ENCODE measurements around the gene HPSE2. TPM values are rescaled to one million over a fixed set of nuclear protein-coding genes. Genes with fewer than 3 reads are reported as not detected.

The HPSE2 gene
- total RNA-seq, 1 experiment from 2014 or later, result not detected

GRCh38 chr10:98423691-98424120 is 811.9 kb downstream of the HPSE2 start:
- ATAC-seq (no peak), DNase-seq (ENCODE audit: low read depth, low spot score) (no peak)
- Histone ChIP-seq H3K9me3 (ENCODE audit: control insufficient read depth, insufficient read depth, low read depth, low read length) (no peaks in the 10 kb centered on the region), H3K27ac (ENCODE audit: low read length) (no peak overlapping the region), H3K4me3 (ENCODE audit: low read depth in 2 of 2, low read length in 2 of 2) (no peak overlapping the region), H3K4me1 (ENCODE audit: control insufficient read depth, insufficient read depth, low read length) (no peaks in the 10 kb centered on the region), H3K36me3 (ENCODE audit: control insufficient read depth, insufficient read depth, low read length) (peaks cover 6% of the 10 kb centered on the region), H3K27me3 (ENCODE audit: control insufficient read depth, insufficient read depth, low read length) (no peaks in the 10 kb centered on the region)
- ChIA-PET CTCF (interaction anchor here (0.6 to 1.2 kb wide), 3 partner anchors 74 to 1136 kb away, joined by 5 to 7 read pairs (median 6); no protein-coding TSS in a partner anchor), POLR2A (no interaction called here)
- BruUV-seq (replicated peaks), result no TSS peak
- intact Hi-C loops (cut with micrococcal nuclease; ENCODE audit: unreplicated experiment), result no loop called here
- TF ChIP-seq POLR2AphosphoS5 (IDR thresholded peaks at IDR 0.05; ENCODE audit: low read depth, low read length) (no peak), SIN3A (IDR thresholded peaks at IDR 0.05; ENCODE audit: borderline replicate concordance, insufficient read depth, low read depth, low read length) (no peak), REST (IDR thresholded peaks at IDR 0.05; ENCODE audit: insufficient read depth in 1 of 2, low read depth in 2 of 2, low read length in 1 of 2) (no peak), CTCF (IDR thresholded peaks at IDR 0.05) (no peak), TCF7L2 (IDR thresholded peaks at IDR 0.05; ENCODE audit: low read depth, low read length) (no peak)
- in situ Hi-C loops (cut with HindIII; ENCODE audit: low pct_unique_long_range_greater_than_20kb, low sequenced_read_pairs), result no loop called here

- Histone ChIP-seq H3K9me3 (ENCODE audit: control insufficient read depth, insufficient read depth, low read depth, low read length) (no peaks in the 10 kb centered on the region), H3K36me3 (ENCODE audit: control insufficient read depth, insufficient read depth, low read length) (no peaks in the 10 kb centered on the region; the same call in none of the 2 replicates), H3K27me3 (ENCODE audit: control insufficient read depth, insufficient read depth, low read length) (no peaks in the 10 kb centered on the region), H3K4me3 (ENCODE audit: low read depth in 2 of 2, low read length in 2 of 2) (no peak overlapping the region), H3K27ac (ENCODE audit: low read length) (no peak overlapping the region), H3K4me1 (ENCODE audit: control insufficient read depth, insufficient read depth, low read length) (no peaks in the 10 kb centered on the region)
- TF ChIP-seq SIN3A (IDR thresholded peaks at IDR 0.05; ENCODE audit: borderline replicate concordance, insufficient read depth, low read depth, low read length) (no peak), CTCF (IDR thresholded peaks at IDR 0.05) (no peak), REST (IDR thresholded peaks at IDR 0.05; ENCODE audit: insufficient read depth in 1 of 2, low read depth in 2 of 2, low read length in 1 of 2) (no peak), TCF7L2 (IDR thresholded peaks at IDR 0.05; ENCODE audit: low read depth, low read length) (no peak), POLR2AphosphoS5 (IDR thresholded peaks at IDR 0.05; ENCODE audit: low read depth, low read length) (no peak)
- POLR2A ChIA-PET, result no interaction called here
- in situ Hi-C loops (cut with HindIII; ENCODE audit: low pct_unique_long_range_greater_than_20kb, low sequenced_read_pairs), result no loop called here
- CTCF ChIA-PET, result interaction anchor here (1.1 kb wide), 1 partner anchor 45 kb away, joined by 4 read pairs; no protein-coding TSS in a partner anchor
- DNase-seq (ENCODE audit: low read depth, low spot score) (no peak), ATAC-seq (no peak)
- intact Hi-C loops (cut with micrococcal nuclease; ENCODE audit: unreplicated experiment), result no loop called here
- BruUV-seq (replicated peaks), result no TSS peak
Observed at GRCh38 chr10:98422182-98422581, 813.5 kb downstream of the HPSE2 start.
